Right lobe of liver (tissue), 4 donors: ENCODE measurements around the gene PMFBP1.
A peak's percentile ranks its signal among the peaks of the same experiment; 100 is the strongest.

Experiments
- CTCF ChIP-seq, 4 donors: fragments of 200-600 bp in 3 of 4; fragments of 450-650 bp in 1 of 4; IDR thresholded peaks; one replicate each; pipeline versions ENCODE4 v1.5.1 to v1.8.0; 2016 to 2022; ENCODE audit warnings: antibody characterized with exemption in 4 of 4, mild to moderate bottlenecking in 2 of 4
- POLR2A ChIP-seq: fragments of 450-650 bp; IDR thresholded peaks from one replicate; pipeline ENCODE4 v1.6.1; 2017; ENCODE audit warnings: antibody characterized with exemption, mild to moderate bottlenecking
- donor health status: DM: no; HTN: no; CAD: no.
- donor health status: DM: no; HTN: no; CAD: no.
- donor health status: DM: no; HTN: yes; CAD: no.

- TF ChIP-seq POLR2A (no peak), CTCF (IDR thresholded peaks at IDR 0.05) (peak; percentile 64 to 83 (median 78))
These were observed 47.0 kb downstream of the PMFBP1 start for GRCh38 chr16:72124761-72125634.
